Germinal center (tissue), 1 donor: ENCODE measurements around the gene MYO7B.

Source experiments
- DNase-seq: peaks from one replicate; pipeline ENCODE4 v3.0.0; 2012; ENCODE audit warnings: mixed read lengths, low spot score

MYO7B gene

GRCh38 chr2:127638361-127639110, 103.1 kb downstream of the MYO7B start:
- DNase-seq: no peak

DNA sequence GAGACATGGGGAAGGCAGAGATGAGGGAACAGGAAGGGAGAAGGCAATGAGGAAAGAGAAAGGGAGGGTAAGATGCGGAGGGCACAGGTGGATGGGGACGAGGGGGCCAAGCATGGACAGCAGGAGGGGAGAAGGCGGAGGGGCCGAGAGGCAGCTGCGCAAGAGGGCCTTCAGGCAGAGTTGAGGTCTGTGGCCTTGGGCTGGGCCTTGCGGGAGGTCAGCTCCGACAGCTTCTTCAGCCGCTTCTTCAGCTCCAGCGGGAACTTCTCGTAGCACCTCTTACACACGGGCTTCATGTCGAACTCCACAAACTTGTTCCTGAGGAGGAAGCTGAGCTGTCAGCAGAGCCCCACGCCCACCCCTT, 103.6 kb downstream of the MYO7B start:
- DNase-seq: no peak

GRCh38 chr2:127640082-127641072, 104.9 kb downstream of the MYO7B start:
- peak; percentile 91 for DNase-seq

DNA sequence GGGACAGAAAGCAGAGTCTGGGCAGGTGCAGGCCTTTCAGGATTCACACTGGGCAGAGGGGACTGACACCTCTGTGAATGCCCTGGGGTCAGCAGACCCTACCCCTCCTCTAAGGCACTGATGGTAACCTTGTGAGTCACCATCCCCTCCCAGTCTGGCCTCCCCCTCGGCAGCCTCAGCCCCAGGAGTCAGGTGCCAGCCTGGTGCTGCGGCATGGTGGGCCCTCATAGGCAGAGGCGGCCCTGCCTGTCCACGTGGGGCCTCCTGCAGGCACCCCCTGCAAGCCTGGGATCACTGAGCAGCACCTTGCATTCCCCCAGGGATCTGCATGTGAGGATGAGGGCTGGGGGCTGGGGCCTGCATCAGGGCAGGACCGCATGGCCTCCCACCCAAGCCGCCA, 105.7 kb downstream of the MYO7B start:
- DNase-seq: no peak

GRCh38 chr2:127641846-127642507, 106.5 kb downstream of the MYO7B start:
- peak; percentile 47 for DNase-seq

DNA sequence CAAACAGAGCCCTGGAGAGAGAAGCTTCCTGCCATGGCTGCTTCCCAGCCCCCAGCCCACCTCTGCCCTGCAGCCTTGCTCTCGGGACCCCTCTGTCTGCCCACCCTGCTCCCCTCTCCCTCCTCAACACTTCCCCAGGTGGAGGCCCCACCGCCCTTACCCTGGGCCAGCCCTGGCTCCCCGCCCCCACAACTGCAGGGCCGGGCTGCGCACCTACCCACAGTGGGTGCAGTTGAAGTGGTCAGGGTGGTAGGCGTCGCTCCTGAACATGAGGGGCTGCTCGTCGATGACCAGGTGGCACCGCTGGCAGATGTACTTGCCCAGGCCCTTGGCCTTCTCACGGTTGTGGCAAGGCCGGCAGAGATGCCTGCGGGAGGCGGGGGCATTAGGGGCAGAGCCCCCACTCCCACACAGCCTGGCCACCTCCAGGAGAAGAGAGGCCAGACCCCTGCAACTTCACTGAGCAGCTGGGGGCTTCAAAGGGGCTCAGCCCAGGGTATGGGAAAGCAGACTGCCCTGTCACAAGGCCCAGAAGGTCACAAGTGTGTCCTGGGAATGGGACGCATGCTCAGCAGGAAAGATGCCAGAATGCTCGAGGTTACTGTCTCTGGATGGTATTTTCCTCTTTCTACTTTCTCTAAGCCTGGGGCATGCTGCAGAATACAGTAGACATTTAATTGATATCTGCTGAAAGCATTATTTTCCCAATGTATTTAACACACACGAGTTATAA, 107.4 kb downstream of the MYO7B start:
- no peak for DNase-seq

DNA sequence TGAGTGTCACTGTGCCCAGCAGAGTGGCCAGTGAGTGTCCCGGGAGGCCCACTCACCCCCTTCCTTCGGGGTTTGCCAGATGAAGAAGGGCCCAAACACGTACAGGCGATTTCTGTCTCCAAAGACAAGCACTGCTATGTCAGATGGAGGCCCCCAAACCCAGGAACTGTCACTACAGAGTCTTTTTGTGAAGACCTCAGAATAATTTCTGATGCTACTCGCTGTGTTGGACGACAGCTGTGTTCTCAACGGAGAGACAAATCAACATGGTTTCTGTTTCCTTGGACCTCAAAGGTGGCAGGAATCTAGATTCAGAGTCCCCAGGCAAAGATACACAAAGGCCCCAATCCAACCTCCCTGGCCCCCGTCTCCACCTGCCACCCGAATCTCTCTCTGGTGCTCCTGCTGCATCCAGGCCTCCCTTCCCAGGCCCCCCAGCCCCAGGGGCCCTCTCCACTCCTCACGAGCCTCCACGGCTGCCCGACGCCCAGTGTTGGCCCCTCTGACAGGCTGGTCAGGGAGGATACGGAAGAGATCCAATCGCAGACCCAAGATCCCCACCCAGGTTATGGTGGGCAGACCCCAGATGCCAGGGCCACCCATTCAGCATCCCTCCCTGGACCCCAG, 108.1 kb downstream of the MYO7B start:
- no peak for DNase-seq

DNA sequence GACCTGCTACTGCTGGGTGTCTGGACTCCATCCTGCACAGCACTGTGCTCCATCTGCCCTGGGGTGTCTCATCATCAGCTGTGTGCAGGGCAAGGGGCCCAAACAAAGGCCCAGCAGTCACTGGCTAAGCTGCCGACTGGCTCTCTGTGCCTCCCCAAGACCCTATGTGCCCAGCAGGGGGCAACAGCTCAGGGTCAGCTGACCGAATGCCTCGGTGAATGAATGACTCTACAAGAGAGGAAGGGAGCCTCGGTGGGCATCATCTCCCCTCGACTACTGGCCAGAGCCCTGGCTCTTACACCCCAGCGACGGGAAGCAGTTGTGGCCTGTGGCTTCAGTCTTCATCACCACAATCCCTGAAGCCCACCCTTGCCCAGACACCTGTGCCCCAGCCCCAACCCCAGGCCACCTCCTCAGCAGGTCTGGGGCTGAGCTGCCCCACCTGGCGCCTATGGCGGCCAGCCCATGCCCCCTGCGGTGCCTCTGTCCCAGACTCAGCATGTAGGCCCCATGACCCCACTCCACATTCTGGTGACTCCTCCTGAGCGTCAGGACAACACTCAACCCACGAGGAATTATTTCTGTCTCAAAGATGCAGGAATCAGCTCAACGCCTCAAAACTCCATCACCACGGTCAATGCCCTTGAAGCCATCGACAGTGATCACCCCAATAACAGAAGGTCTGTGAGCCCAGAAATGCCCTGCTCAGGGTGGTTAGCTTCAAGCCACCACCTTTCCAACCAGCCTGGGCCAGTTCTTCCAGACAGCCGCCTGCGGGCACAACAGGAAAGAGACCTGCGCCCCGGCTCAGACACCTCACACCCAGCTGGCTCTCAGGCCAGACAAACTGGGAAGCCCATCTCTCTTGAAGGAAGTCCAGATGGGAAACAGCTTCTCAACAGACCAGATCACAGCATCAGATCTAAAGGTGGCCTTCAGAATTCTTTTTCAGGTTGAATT, 108.9 kb downstream of the MYO7B start:
- DNase-seq: no peak

- DNase-seq: no peak
Measured at GRCh38 chr2:127645026-127645394, 109.5 kb downstream of the MYO7B start.

DNA sequence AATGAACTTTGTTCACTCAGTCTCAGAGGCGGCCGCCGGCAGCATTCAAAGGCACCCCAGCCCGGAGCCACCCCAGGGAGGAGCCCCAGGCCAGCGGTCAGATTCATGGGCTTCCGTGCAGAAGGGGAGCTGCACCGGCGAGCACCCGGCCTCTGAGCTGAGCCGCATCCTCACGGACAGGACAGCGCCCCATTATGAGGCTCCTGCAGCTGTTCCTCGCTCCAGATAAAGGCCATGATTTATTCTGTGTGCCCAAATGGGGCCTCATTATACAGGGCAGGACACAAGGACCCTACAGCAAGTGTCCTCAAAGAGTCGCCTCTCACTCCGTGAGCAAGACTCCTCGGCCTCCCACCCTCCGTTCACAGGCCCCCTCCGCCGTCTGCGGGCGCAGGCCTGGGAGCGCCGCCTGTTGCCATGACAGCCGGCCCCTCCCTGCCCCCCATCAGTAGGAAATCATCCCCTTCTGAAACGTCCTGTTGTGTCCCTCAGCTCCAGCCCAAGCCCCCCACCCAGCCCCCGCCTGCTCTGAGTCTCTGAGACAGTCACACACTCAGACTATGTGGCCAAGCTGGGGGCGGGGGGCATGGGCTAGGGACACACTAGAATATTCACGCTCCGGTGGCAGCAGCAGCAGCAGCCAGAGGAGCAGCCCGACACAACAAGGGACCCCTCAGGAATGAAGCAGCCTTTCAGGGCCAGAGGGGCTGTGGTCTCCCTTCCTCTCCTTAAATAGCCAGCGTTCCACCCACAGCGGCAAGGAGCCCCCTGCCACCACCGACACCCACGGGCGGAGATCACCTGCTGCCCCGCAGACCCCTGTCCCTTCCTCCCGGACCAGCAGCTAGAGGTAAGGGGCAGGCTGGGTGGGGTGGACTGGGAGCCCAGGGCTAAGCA, 110.2 kb downstream of the MYO7B start, which contains the start of gene GPR17:
Gene GPR17, plus strand, starts transcription at position 759 of the 897 bp plus-strand sequence. CDS start 4,583 bp downstream, outside the sequence.
- DNase-seq: no peak

DNA sequence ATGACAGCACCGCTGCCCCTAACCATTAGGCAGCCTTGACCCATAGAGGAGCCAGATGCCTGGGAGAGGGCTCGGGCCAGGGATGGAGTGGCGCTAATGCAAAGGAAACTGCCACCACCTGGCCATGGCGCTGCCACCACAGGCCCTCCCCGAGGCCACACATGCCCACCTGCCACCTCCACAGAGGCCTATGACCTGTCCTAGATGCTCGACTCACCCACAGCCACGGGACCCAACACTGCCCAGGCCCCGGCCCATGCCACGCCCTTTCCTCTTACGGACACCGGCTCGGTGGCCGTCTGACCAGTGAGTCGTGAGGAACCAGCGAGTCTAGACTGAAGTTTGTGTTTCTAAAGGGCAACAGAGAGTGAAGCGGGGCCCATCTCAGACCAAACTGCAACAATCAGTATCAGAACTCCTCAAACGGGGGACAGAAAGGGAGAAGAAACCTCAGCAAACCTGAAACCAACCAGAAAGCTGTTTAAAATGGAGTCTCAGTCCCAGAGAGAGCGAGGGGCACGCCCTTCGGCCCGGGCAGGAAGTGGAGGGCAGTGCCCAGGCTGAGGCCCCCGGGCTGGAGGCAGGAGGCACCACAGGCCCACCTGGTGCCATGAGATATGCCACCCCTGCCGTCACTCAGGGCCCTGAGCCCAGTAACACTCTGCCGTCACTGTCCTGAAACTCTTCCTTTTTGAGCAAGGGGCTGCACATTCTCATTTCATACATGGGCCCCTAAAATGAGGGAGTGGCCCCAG, 111.2 kb downstream of the MYO7B start:
- no peak for DNase-seq

- no peak for DNase-seq
Measured at GRCh38 chr2:127647242-127648190, 112.0 kb downstream of the MYO7B start.

DNA sequence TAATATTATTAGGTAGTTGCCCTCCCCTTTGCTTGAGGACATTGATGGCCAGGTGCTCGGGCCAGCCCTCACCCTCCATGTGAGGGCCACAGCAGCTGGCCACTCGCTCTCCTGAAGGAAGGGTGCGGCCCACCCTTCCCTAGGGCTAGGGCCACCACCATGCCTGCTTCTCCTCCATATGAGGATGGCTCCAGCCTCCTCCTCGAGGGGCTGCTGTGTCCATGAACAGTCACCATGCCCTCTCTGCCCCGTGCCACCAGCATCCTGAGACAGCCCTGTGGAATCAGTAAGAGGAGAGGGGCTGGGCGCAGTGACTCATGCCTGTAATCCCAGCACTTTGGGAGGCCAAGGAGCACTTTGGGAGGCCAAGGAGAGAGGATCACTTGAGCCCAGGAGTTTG, 112.8 kb downstream of the MYO7B start:
- DNase-seq: no peak

DNA sequence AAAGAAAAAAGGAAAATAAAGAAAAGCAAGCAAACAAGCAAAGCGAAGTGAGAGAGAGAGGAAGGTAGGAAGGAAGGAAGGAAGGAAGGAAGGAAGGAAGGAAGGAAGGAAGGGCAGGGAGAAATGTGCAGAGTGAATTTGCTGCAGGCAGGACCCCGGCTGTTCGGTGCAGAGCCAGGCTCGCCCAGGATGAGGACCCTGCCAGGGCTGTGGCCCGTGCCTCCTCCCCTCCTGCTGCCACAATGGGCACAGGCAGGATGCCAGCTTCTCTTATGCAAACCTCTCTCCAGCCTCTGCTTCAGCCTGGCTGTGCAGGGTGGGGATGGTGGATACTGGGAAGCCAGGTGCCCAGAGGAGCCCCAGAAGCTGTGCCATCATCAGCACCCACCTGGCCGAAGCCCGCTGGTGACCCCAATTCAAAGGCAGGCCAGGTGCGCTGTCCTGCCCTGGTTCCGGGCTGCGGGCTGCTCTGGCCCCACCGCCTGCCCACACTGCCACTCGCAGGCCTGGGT, 113.7 kb downstream of the MYO7B start:
- DNase-seq: no peak

DNA sequence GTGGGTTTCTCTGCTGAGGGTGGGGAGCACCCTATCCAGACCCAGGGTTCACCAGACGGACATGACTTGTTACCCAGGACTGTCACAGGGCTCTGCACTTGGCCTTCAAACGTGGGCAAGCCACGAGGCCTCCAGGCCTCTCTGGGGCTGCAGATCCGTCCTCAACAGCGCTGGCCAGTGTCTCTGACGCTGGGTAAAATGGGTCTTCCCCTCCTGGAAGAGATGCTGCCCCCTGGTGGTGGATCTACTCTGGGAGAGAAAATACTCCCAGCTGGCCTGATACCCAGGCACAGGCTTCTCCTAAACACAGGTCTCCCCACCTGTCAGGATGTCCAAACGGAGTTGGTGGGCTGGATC, 114.2 kb downstream of the MYO7B start:
- DNase-seq: peak; percentile 74

DNA sequence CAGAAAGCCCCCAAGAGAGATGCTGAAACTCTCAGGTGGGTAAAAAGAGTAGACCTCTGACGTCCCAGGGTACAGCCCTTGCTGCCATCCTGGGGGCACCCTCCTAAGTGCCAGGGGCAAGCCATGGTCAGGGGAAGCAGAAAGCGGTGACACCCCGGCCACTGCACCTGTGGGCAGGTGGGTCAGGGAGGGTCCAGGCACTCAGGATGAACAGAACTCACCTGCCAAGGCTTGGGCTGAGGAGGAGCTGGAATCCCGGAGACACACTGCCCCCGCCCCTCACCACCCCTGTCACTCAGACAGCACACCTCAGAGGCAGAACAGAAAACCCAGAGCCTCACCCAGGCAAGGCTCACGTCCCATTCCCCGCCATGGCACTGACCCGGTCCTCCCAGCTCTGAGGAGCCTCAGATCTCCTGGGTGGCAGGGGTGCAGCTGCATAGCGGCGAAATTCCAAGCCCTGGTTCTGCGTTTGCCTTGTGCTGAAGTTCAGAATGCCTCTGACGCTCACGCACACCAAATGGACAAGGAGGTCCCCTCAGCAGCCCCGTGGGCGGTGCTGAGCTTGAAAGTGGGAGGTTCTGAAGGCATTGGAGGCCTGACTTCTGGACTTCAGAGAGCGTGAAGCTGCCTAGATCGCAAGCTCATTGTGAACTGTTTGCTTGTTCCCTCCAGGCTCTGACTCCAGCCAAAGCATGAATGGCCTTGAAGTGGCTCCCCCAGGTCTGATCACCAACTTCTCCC, 114.7 kb downstream of the MYO7B start:
- no peak for DNase-seq
